K562 (cell line): ENCODE results near the gene KAT7. TPM values are rescaled to one million over a fixed set of nuclear protein-coding genes. Genes with fewer than 3 reads are reported as not detected.

ENCODE experiments used
- CBFA2T3 ChIP-seq: fragments of 450-650 bp; IDR thresholded peaks from 2 replicates; pipeline ENCODE4 v1.6.1; 2017
- GTF2F1 ChIP-seq: IDR thresholded peaks from 2 replicates; pipeline ENCODE4 v1.6.1; 2011; ENCODE audit warnings: low read depth, low read length, improper control_type of control experiment
- HDAC1 ChIP-seq, 2 experiments: fragments of 450-650 bp; IDR thresholded peaks; 2 replicates each; pipeline ENCODE4 v1.6.1; 2016 to 2017; ENCODE audit warnings: inconsistent platforms in 1 of 2, mild to moderate bottlenecking in 1 of 2, moderate library complexity in 1 of 2
- HNRNPL ChIP-seq: fragments of 200-400 bp; formaldehyde crosslinking; IDR thresholded peaks from 2 replicates; pipeline ENCODE4 v1.6.1; 2017; ENCODE audit warnings: low read depth, mild to moderate bottlenecking, low read length
- POLR3G ChIP-seq: IDR thresholded peaks from 2 replicates; pipeline ENCODE4 v1.6.1; 2011; ENCODE audit not compliant: insufficient read length, insufficient replicate concordance; ENCODE audit errors: extremely low read depth
- SUPT5H ChIP-seq: fragments of 450-650 bp; IDR thresholded peaks from 2 replicates; pipeline ENCODE4 v1.6.1; 2016
- polyA plus RNA-seq, 8 experiments: library from polyadenylated mRNA; depleted of rRNA in 4 of 8; stranded (reverse) in 5 of 8; unstranded in 3 of 8; fragments of >200 nt; fragmentation: Nextera tagmentation in 2 of 8; fragmentation: Illumina TruSeq in 1 of 8; extraction: Ambion mirVana in 2 of 8; extraction: Trizol in 1 of 8; gene quantifications; 2 replicates each; pipeline versions ENCODE4 v1.2.1 to v1.2.3, GENCODE V29; 2011 to 2014; ENCODE audit warnings: inconsistent platforms in 1 of 8, missing spikeins in 1 of 8
- total RNA-seq, 7 experiments: library from RNA; depleted of rRNA in 6 of 7; stranded (reverse); fragments of >200 nt in 6 of 7; fragmentation: Illumina TruSeq in 2 of 7; extraction: Trizol in 2 of 7; gene quantifications; 2 replicates each; pipeline versions ENCODE4 v1.2.1 to v1.2.3, GENCODE V29; 2011 to 2021; ENCODE audit warnings: low replicate concordance in 1 of 7
- TF ChIP-seq, protein P1 (sequence below): fragments of 250-450 bp; sonication (Bioruptor Pico); IDR thresholded peaks from 2 replicates; pipeline ENCODE4 v1.5.0; 2021
- TF ChIP-seq, protein P2 (sequence below): fragments of 250-450 bp; sonication (Bioruptor Pico); IDR thresholded peaks from 2 replicates; pipeline ENCODE4 v1.4.0; 2020
- TF ChIP-seq, protein P3 (sequence below): fragments of 250-450 bp; sonication (Bioruptor Pico); IDR thresholded peaks from 2 replicates; pipeline ENCODE4 v1.5.0; 2021; ENCODE audit warnings: mild to moderate bottlenecking, borderline replicate concordance
- TF ChIP-seq, protein P4 (sequence below), 2 experiments: fragments of 450-650 bp; formaldehyde crosslinking in 1 of 2; IDR thresholded peaks; 2 replicates each; pipeline versions ENCODE4 v1.4.0 to v1.6.1; 2014 to 2020; ENCODE audit warnings: mild to moderate bottlenecking in 2 of 2, borderline replicate concordance in 1 of 2, low read depth in 1 of 2

KAT7 gene
- total and polyA plus RNA-seq, 9 of the 15 experiments (the other 6 are each of a cell fraction or from before 2014, with no cell fraction given) = 10.8 to 57.3 (median 34.8) TPM

DNA sequence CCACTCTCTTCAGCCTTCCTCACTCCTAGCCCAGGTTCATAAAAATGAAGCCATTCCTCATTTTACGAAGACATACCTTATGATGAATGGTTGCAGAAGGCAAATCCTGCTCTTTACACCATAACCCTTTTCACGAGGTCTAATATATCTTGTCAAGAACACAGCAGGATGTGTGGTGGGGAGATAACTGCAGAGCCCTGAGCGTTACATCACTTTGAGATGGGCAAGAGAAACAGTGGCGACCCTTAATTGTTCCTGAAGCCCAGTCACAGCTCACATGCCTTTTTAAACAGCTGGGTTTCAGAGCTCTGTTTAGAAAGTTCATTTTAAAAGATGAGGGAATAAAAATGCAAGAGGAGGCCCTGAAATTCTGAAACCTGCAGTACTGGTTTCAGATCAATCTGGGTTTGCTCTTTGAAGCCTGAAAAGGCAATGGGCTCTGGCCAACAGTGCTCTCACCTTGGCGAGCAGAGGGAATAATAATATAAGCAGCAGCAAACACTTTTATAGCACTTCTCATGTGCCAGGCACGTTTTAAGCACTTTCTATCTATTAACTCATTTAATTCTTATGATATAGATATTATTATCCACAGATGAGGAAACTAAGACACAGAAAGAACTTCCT, 27.4 kb upstream of the KAT7 start (continued):
- TF ChIP-seq CBFA2T3 (peak; percentile 91), POLR3G (no peak), GTF2F1 (no peak), HDAC1 (IDR thresholded peaks at IDR 0.05) (peak in 1 of 2 experiments; percentile 71; a peak in 1 of 4 replicates), SUPT5H (no peak), HNRNPL (no peak)
- TF ChIP-seq, protein P1, sequence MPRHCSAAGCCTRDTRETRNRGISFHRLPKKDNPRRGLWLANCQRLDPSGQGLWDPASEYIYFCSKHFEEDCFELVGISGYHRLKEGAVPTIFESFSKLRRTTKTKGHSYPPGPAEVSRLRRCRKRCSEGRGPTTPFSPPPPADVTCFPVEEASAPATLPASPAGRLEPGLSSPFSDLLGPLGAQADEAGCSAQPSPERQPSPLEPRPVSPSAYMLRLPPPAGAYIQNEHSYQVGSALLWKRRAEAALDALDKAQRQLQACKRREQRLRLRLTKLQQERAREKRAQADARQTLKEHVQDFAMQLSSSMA = no peak
- TF ChIP-seq, protein P2, sequence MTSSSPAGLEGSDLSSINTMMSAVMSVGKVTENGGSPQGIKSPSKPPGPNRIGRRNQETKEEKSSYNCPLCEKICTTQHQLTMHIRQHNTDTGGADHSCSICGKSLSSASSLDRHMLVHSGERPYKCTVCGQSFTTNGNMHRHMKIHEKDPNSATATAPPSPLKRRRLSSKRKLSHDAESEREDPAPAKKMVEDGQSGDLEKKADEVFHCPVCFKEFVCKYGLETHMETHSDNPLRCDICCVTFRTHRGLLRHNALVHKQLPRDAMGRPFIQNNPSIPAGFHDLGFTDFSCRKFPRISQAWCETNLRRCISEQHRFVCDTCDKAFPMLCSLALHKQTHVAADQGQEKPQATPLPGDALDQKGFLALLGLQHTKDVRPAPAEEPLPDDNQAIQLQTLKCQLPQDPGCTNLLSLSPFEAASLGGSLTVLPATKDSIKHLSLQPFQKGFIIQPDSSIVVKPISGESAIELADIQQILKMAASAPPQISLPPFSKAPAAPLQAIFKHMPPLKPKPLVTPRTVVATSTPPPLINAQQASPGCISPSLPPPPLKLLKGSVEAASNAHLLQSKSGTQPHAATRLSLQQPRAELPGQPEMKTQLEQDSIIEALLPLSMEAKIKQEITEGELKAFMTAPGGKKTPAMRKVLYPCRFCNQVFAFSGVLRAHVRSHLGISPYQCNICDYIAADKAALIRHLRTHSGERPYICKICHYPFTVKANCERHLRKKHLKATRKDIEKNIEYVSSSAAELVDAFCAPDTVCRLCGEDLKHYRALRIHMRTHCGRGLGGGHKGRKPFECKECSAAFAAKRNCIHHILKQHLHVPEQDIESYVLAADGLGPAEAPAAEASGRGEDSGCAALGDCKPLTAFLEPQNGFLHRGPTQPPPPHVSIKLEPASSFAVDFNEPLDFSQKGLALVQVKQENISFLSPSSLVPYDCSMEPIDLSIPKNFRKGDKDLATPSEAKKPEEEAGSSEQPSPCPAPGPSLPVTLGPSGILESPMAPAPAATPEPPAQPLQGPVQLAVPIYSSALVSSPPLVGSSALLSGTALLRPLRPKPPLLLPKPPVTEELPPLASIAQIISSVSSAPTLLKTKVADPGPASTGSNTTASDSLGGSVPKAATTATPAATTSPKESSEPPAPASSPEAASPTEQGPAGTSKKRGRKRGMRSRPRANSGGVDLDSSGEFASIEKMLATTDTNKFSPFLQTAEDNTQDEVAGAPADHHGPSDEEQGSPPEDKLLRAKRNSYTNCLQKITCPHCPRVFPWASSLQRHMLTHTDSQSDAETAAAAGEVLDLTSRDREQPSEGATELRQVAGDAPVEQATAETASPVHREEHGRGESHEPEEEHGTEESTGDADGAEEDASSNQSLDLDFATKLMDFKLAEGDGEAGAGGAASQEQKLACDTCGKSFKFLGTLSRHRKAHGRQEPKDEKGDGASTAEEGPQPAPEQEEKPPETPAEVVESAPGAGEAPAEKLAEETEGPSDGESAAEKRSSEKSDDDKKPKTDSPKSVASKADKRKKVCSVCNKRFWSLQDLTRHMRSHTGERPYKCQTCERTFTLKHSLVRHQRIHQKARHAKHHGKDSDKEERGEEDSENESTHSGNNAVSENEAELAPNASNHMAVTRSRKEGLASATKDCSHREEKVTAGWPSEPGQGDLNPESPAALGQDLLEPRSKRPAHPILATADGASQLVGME (CRISPR knock-in tag) = no peak
- TF ChIP-seq, protein P3, sequence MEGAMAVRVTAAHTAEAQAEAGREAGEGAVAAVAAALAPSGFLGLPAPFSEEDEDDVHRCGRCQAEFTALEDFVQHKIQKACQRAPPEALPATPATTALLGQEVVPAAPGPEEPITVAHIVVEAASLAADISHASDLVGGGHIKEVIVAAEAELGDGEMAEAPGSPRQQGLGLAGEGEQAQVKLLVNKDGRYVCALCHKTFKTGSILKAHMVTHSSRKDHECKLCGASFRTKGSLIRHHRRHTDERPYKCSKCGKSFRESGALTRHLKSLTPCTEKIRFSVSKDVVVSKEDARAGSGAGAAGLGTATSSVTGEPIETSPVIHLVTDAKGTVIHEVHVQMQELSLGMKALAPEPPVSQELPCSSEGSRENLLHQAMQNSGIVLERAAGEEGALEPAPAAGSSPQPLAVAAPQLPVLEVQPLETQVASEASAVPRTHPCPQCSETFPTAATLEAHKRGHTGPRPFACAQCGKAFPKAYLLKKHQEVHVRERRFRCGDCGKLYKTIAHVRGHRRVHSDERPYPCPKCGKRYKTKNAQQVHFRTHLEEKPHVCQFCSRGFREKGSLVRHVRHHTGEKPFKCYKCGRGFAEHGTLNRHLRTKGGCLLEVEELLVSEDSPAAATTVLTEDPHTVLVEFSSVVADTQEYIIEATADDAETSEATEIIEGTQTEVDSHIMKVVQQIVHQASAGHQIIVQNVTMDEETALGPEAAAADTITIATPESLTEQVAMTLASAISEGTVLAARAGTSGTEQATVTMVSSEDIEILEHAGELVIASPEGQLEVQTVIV (CRISPR knock-in tag) = no peak
- TF ChIP-seq, protein P4, sequence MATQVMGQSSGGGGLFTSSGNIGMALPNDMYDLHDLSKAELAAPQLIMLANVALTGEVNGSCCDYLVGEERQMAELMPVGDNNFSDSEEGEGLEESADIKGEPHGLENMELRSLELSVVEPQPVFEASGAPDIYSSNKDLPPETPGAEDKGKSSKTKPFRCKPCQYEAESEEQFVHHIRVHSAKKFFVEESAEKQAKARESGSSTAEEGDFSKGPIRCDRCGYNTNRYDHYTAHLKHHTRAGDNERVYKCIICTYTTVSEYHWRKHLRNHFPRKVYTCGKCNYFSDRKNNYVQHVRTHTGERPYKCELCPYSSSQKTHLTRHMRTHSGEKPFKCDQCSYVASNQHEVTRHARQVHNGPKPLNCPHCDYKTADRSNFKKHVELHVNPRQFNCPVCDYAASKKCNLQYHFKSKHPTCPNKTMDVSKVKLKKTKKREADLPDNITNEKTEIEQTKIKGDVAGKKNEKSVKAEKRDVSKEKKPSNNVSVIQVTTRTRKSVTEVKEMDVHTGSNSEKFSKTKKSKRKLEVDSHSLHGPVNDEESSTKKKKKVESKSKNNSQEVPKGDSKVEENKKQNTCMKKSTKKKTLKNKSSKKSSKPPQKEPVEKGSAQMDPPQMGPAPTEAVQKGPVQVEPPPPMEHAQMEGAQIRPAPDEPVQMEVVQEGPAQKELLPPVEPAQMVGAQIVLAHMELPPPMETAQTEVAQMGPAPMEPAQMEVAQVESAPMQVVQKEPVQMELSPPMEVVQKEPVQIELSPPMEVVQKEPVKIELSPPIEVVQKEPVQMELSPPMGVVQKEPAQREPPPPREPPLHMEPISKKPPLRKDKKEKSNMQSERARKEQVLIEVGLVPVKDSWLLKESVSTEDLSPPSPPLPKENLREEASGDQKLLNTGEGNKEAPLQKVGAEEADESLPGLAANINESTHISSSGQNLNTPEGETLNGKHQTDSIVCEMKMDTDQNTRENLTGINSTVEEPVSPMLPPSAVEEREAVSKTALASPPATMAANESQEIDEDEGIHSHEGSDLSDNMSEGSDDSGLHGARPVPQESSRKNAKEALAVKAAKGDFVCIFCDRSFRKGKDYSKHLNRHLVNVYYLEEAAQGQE (IDR thresholded peaks at IDR 0.05; ENCODE audit: borderline replicate concordance) = no peak; the same call in 1 of the 2 replicates
- TF ChIP-seq, protein P4 (CRISPR knock-in tag; IDR thresholded peaks at IDR 0.05; ENCODE audit: low read depth) = no peak
